ENCODE measurements around the gene KCNAB2.

The KCNAB2 gene

DNA sequence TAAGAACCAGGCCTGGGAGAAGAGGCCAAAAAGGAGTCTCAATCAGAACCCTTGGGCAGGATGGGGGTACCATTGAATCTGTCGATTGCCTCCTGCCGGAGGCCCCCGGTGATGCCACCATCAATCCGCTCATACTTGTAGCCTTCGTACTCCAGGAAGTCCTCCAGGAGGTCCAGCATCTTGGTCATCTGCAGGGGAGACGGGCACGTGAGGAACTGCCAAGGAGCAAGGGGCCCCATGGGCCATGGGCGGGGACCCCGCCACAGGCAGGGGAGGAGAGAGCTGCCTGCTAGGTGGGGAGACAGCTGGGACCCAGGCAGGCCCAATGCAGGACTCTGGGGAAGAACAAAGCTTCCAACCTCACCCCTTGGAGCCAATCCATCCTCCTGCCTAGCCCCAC is 85.9 kb downstream of the KCNAB2 start:
- DNase-seq = no peak

DNA sequence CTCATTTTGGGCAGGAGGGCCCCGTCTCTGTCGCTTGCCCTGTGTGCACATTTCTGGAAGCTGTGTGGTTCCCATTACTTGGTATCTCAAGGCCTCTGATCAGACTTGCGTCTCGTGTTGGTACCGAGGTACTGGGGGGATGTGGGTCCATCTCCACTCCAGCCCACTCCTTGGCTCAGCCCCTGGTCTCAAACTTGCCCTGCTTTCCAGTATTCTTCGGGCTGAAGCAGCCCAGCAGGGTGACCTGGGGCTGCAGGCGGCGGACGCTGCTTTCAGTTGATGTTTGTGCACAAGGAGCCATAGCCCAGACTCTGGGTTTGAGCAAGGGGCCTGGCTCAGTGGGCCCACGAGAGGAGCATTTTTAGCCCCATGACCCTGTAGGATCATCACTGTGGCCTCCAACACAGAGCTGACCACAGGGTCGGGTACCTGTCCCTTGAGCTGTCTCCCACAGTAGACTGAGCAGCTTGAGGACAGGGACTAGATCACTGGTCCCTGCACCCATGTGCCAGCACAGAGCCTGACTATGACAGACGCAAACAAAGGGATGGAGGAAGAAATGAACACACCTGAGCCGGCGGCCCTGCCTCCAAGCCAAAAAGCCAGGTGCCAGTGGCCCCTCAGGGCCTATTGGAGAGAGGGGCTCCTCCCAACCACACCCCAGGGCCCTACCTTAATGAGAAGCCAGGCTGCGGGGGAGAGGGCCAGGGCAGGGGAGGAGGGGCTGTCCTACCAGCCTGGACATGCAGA is 87.6 kb downstream of the KCNAB2 start:
- no peak for DNase-seq

DNA sequence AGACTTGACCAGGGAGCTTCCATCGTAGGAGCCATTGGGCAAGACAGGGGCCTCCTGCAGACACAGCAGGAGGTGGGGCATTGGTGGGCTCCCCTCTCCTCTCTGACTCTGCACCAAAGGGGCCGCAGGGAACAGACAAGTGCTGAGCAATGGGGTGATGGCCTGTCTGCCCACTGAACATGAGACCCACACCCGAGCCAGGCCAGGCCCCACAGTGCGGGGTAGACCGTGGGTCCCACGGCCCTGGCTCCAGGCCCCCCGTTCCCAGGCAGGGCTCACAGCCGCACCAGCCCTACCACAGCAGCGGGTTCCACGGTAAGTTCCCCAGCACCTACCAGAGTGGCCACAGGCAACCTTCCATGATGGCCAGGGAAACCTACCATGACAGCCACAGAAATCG is 88.5 kb downstream of the KCNAB2 start:
- no peak for DNase-seq

DNA sequence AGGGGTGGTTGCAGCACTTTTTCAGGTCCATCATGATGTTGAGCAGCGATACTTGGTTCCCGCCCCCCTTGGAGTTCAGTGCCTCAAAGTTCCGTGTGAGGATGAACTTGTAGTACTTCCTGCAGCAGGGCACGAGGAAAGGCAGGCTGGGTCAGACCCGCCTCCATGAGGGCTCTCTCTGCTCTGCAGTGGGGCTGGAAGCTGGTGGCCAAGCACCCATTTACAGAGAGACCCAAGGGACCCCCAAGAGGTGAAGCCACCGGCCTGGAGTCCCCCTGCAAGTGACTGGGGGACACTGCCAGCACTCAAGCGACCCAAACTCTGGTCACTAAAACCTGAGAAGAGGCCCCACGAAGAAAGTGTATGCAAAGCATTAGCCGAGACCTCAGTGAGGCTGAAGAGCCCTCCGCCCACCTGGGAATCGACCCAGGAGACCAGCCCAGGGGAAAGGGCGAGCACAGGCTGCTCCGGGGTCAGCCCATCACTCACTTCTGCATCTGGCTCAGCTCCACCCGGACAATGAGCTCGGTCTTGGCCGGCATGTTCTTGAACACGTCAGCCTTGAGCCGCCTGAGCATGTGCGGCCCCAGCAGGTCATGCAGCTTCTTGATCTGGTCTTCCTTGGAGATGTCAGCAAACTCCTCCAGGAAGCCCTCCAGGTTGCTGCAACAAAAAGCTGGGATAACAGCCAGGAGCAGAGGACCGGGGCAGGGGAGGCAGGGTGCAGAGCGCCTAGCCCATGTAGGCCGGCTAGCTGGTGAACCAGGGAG is 89.2 kb downstream of the KCNAB2 start:
- DNase-seq = no peak

DNA sequence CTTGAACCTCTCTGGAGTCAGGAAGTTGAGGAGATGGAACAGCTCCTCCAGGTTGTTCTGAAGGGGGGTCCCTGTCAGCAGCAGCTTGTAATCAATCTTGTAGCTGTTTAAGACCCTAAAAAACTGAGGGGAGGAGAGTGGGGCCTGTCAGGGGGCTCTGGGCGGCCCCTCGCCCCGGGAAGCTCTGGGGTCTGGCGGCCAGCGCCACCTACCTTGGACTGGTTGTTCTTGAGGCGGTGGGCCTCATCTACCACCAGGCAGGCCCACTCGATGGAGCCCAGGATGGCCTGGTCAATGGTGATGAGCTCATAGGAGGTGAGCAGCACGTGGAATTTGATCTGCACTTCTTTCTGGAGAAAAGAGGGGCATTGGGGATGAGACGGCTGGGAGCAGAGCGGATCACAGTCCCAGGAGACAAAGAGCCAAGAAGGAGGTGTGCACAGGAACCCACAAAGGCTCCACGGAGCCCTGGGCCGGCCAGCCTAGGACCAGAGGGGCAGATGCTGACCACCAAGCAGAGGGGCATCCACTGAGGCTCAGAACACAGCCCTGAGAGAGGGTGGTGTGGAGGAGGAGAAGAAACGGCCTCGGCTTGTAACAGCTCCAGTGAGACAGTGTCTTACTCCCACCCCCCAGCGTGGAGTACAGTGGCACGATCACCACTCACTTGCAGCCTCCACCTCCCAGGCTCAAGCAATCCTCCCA is 91.0 kb downstream of the KCNAB2 start:
- no peak for DNase-seq

DNA sequence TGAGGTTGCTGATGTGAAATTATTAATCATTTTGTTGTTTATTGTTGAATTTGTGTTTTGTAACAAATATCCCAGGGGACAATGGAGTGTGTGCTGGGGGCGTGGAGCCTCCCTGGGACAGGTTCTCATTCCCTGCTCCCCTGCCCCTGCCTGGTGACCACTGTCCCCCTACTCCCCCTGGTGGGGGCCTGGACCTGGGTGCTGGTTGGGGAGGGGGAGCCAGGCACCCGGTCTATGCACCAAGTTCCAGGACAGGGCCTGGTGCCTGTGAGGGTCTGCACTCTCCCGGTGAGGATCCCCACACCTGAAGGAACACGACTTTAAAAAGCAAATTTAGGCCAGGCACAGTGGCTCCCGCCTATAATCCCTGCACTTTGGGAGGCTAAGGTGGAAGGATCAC is 92.1 kb downstream of the KCNAB2 start:
- no peak for DNase-seq

DNA sequence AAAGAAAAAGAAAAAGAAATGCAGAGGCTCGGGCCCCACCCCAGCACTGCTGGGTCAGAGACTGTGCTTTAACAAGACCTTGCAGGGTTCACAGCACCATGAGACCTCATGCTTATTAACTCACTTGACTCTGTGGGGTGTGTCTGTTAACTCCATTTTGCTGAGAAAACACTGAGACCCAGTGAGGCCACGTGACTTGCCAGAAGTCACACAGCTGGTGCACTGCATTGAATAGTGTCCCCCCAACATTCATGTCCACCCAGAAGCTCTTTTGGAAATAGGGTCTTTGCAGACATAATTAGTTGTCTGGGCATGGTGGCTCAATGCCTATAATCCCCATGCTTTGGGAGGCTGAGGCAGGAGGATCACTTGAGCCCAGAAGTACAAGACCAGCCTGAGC is 94.7 kb downstream of the KCNAB2 start:
- no peak for DNase-seq

DNA sequence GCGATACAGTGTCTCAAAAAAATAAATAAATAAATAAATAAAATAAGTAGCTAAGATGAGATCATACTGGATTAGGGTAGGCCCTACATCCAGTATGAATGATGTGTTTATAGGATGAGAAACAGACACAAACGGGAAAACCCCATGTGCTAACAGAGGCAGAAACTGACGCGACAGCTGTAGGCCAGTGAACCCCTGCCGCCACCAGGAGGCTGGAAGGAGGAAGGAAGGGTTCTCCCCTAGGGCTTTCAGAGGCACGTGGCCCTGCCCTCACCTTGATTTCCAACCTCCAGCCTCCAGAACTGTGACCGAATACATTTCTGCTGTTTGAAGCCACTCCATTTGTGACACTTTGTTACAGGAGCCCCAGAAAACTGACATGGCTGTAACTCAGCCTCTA is 95.9 kb downstream of the KCNAB2 start:
- DNase-seq = no peak

DNA sequence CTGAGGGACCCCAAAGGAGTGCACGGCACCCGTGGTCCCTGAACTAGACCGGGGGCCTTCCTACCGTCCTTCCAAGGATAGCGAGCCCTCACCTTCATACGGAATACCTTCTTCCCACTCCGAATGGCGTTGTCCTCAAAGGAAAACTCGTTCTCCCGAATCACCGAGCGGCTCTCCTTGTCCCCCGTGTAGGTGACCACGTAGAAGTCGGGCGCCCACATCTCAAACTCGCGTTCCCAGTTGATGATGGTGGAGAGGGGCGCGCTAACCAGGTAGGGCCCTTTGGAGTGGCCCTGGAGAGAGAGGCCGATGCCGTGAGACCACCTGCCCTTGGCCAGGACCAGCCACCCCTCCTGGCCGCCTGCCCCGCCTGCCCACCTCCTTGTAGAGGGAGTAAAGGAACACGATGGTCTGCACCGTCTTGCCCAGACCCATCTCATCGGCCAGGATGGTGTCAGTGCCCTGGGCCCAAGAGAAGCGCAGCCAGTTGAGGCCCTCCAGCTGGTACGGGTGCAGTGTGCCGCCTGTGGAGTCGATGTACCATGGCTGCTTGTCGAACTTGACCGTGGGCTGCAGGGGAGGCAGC is 96.4 kb downstream of the KCNAB2 start:
- DNase-seq = no peak

DNA sequence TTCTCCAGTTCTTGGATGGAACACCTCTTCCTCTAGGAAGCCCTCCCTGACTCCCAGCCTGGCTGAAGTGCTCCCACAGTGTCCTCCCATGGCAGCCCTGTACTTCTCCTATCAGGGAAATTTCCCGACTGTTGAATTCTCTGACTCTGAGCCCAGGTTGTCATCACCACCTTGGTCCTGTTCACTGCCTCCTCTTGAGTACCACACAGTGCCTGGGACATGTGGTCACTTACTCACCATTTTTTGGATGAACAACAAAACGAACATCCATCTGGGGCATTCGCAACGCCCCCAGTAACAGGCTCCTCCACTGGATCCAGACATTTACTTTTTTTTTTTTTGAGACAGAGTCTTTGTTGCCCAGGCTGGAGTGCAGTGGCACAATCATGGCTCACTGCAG is 97.0 kb downstream of the KCNAB2 start:
- DNase-seq = no peak

DNA sequence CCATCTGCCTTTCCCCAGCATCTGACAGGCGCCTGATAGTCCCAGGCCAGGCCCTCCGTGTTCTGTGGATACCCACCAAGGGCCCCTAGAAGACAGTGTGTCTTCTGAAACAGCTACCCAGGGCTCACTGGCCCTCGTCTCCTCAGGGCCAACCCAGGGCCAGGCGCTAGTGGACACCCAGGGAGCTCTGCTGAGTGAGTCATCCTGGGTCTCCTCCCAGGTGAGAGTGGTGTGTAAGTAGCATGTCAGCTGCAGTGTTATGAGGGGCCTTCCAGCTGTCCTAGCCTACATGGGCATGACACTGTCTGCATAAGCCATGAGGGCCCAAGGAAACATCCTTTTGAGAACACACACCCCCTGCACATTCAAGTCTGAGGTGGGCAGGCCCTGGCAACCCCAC is 97.7 kb downstream of the KCNAB2 start:
- DNase-seq = no peak

DNA sequence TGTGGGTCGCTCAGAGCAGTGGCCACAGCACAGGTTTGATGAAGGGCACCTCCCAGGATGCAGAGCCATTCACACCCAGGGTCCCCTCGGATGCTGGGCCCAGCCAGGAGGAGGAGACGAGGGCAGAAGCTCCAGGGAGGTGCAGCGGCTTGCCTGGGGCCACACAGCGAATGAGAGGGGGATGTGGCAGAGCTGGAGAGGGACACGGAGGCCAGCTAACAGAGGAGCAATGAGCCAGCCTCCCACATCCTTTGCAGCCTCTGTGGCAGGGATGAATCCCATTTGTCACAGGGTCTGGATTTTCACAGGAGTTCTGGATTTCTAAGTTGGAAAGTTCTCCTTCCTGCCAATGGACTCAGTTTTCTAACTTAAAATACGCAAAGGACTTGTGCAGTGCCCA is 98.5 kb downstream of the KCNAB2 start:
- DNase-seq = no peak

DNA sequence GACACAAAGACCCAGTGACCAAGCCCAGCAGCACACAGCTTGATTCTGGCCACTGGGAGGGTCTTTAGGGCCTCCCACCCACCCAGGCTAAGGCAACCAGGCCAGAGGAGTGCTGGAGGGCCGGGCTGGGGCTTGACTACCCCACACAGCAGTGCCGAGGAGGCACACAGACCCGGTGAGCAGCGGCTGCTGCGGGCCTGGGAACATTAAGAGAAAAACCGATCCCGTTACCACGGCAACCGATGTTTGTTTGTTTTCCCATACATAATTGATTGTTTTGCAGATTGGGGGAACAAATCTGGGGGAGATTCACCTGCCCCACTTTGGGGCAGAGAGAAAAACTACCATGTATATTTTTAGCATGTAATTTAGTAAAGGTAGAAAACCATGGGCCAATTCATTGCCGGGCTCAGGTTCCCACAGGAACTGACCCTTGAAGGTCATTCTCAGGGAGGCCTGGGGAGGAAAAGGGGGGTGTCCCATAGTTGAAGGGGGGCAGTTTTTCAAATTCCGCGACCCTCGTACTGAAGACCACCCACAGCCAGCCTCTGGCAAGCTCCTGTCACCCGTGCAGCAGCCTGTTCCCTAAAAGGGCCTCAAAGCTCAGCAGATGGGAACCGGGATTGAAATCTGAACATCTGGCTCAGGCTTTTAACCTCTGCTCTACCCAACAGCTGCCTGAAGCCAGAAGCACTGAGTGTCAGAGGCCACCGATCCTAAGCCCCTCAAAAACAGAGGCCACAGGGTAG is 99.1 kb downstream of the KCNAB2 start:
- DNase-seq = no peak

DNA sequence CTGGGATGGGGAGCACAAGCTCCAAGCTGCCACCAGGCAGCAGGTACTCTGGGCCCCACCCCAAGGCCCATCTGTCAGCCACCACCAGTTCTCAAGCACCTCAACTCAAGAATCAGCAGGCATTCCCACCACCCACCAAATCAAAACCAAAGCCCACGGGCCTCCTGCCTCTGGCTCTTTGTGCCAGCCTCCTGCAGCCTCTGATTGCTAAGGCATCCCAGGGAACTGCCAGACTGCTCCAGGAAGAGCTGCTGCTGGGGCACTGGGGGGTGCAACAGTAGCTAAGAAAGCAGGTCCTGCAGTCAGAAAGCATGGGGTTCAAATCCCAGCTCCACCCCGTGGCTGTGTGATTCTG is 99.7 kb downstream of the KCNAB2 start:
- DNase-seq = no peak

DNA sequence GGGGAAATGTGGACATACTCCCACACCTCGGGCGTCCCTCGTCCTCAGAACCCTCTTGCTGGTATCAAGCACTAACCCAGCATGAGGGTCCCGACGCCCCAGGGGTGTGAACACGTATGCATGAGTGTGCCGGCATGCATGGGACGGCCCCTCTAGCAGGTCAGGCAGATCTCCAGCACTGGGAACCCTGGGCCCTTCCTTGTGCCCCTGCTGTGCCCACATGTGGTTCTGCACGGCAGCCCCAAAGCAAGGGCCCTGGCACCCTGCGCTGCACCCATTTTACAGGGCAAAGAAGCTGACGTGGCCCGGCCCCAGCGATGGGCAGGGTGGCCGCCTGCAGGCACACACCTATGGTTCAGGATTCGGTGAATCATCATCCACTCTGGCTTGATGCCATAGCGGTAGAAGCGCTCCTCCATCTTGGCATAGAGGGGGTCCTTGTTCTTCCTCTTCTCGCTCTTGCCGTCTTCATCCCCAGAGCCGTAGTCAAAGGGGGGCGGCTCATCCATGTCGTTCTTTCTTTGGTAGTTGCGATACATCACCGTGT is 100.2 kb downstream of the KCNAB2 start:
- no peak for DNase-seq

DNA sequence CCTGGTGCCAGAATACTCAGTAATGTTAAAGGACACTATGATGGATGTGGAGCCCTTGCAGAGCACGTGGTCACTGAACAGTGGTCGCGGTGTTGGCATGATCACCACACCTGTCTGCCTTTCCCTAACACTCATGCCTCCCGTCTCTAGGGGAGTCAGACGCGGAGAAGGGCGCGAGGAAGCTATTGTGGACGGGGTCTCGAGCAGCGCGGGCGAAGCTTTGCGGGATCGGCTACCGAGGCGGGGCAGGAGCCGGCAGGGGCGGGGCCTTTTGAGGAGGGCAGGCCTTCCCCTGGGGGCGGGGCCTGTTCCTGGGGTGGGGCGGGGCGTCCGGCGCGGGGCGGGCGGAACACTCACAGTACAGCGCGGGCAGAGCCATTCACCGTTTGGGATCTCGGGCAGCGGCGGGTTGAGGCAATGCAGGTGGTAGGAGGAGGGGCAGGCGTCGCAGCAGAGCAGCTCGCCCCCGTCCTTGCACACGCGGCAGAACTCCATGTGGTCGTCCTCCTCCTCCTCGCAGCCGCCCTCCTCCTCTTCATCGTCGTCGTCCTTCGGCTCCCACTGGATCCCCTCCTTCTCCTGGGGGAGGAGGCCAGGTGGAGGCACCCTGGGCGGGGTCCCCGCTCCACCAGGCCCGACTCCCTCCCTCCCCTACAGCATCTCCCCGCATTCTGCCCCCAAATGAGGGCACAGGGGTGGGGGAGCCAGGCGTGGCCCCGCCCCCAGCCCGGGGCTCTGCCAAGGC is 103.0 kb downstream of the KCNAB2 start:
- DNase-seq = peak in 1 of 14 donors; percentile 3

DNA sequence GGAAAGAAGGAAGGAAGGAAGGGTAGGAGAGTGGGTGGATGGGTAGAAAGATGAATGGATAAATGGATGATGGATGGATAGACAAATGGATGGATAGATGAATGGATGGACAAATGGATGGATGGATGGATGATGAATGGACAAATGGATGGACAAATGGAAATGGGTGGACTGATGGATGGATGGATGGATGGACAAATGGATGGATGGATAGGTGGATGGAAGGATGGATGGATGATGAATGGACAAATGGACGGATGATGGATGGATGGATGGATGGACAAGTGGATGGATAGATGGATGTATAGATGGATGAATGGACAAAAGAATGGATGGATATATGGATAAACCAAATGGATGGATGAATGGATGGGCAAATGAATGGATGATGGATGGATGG is 103.9 kb downstream of the KCNAB2 start:
- no peak for DNase-seq

DNA sequence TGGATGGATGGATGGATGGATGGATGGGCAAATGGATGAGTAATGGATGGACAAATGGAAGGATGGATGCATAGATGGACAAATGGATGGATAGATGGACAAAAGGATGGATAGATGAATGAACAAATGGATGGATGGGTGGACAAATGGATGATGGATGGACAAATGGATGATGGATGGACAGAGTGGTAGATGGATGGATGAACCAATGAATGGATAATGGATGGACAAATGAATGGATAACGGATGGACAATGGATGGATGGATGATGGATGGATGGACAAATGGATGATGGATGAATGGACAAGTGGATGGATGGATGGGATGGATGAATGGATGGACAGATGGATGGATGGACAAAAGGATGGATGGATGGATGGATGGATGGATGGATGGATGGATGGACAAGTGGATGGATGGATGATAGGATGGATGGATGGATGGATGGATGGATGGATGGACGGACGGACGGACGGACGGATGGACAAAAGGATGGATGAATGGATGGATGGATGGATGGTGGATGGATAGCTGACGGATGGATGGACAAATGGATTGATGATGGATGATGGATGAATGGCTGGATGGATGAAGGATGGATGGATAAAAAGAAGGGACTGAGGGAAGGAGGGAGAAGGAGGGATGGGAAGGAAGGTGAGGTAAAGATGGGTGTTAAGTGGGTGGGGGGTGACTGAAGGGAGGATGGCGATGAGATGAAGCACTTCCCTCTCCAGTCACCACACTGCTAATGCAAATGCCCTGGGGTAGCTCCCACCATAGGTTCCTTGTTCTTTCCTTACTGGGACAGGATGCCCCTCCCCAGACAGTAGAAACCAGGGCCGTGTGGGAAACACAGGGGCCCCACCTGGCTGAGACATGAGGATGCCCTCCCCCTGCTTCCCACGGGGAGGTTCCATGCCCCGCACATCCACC is 104.6 kb downstream of the KCNAB2 start:
- DNase-seq = no peak
